Spleen (tissue), 11 donors: ENCODE measurements around the gene TXLNA. TPM values are rescaled to one million over a fixed set of nuclear protein-coding genes. Genes with fewer than 3 reads are reported as not detected.

Experiments
- DNase-seq: peaks from one replicate; pipeline ENCODE4 v3.0.0-alpha.2; 2020
- H3K27ac ChIP-seq, 8 donors: fragments of 200-600 bp; sonication (generic) in 7 of 8; 1 replicate in 4 of 8; 2 replicates in 4 of 8; pipeline versions ENCODE4 v1.5.0 to v1.8.0; 2016 to 2021; ENCODE audit warnings: inconsistent platforms in 4 of 8, mild to moderate bottlenecking in 4 of 8, moderate library complexity in 1 of 8
- H3K27me3 ChIP-seq, 7 donors: fragments of 200-600 bp; sonication (generic) in 6 of 7; replicated peaks in 1 of 7; 1 replicate in 4 of 7; 2 replicates in 3 of 7; pipeline versions ENCODE4 v1.5.0 to v1.8.0; 2016 to 2021; ENCODE audit warnings: inconsistent platforms in 3 of 7, mild to moderate bottlenecking in 1 of 7
- H3K36me3 ChIP-seq, 6 donors: fragments of 200-600 bp; sonication (generic) in 5 of 6; 1 replicate in 4 of 6; 2 replicates in 2 of 6; pipeline versions ENCODE4 v1.5.0 to v1.8.0; 2016 to 2021; ENCODE audit warnings: inconsistent platforms in 2 of 6
- H3K4me1 ChIP-seq, 6 donors: fragments of 200-600 bp; sonication (generic) in 5 of 6; 1 replicate in 3 of 6; 2 replicates in 3 of 6; pipeline versions ENCODE4 v1.5.0 to v1.8.0; 2016 to 2021; ENCODE audit warnings: inconsistent platforms in 3 of 6
- H3K4me3 ChIP-seq, 8 donors: fragments of 200-600 bp; sonication (generic) in 7 of 8; 1 replicate in 4 of 8; 2 replicates in 4 of 8; pipeline versions ENCODE4 v1.5.0 to v1.8.0; 2016 to 2021; ENCODE audit warnings: inconsistent platforms in 4 of 8, mild to moderate bottlenecking in 4 of 8, moderate library complexity in 2 of 8
- H3K9me3 ChIP-seq, 8 donors: fragments of 200-600 bp; sonication (generic) in 7 of 8; 1 replicate in 4 of 8; 2 replicates in 4 of 8; pipeline versions ENCODE4 v1.5.0 to v1.8.0; 2016 to 2021; ENCODE audit warnings: inconsistent platforms in 4 of 8
- CTCF ChIP-seq, 11 experiments: fragments of 200-600 bp in 7 of 11; fragments of 450-650 bp in 4 of 11; sonication (generic) in 4 of 11; IDR thresholded peaks in 8 of 11; conservative IDR thresholded peaks in 3 of 11; 1 replicate in 7 of 11; 2 replicates in 4 of 11; pipeline versions ENCODE4 v1.4.0 to v1.8.0; 2016 to 2021; ENCODE audit warnings: antibody characterized with exemption in 11 of 11, inconsistent platforms in 4 of 11, mild to moderate bottlenecking in 1 of 11
- POLR2A ChIP-seq, 3 donors: fragments of 450-650 bp; IDR thresholded peaks; one replicate each; pipeline ENCODE4 v1.5.1; 2017; ENCODE audit warnings: antibody characterized with exemption in 3 of 3, mild to moderate bottlenecking in 1 of 3
- POLR2AphosphoS5 ChIP-seq, 3 donors: sonication (generic); formaldehyde crosslinking; IDR thresholded peaks; one replicate each; pipeline ENCODE4 v1.5.1; 2017; ENCODE audit warnings: antibody characterized with exemption in 3 of 3
- whole genome bisulfite sequencing, 5 donors: extraction: QIAGEN DNeasy Blood & Tissue Kit in 3 of 5; methylation state at CpG; one replicate each; pipeline versions ENCODE4 v1.1.5 to v1.1.7; 2013 to 2018; 5-methylcytosine and 5-hydroxymethylcytosine counted together
- intact Hi-C: fragments of 100-400 bp; cut with DNase I; formaldehyde crosslinking; loops from one replicate; pipeline ENCODE4 v1.15.0; 2023; ENCODE audit warnings: low total_unique reads
- polyA plus RNA-seq, 3 donors: library from polyadenylated mRNA; stranded (reverse); fragments of 200-250 nt; gene quantifications; one replicate each; pipeline ENCODE4 v1.2.1, GENCODE V29; 2013
- total RNA-seq, 7 donors: library from RNA; depleted of rRNA in 3 of 7; stranded (reverse); fragments of >200 nt in 3 of 7; fragmentation: NEBNext Ultra II Directional in 4 of 7; extraction: Animal tissue kit (Norgen Biotek cat#: 25700) in 4 of 7; gene quantifications; one replicate each; pipeline versions ENCODE4 v1.1.0 to v1.2.1, GENCODE V29; 2016 to 2021
- donor health status: healthy with polysubstance abuse.
- donor health status: DM: no; HTN: no; CAD: no; lungs with moderate emphysema.
- donor health status: DM: no; HTN: no; CAD: no.
- donor health status: Bipolar disorder and iron deficiency.
- donor health status: healthy.
- donor health status: DM: no; HTN: no; CAD: no.
- donor health status: DM: yes; HTN: yes; CAD: no.

Gene TXLNA
- total and polyA plus RNA-seq, 10 donors = 8.7 to 49.3 (median 41.3) TPM

- H3K4me3 ChIP-seq = no peak overlapping the region
- no peak for DNase-seq
- peaks cover 0 to 5% (median 0%) of the 10 kb centered on the region in 6 donors for H3K4me1 ChIP-seq
- H3K36me3 ChIP-seq = peaks cover 3 to 70% (median 49%) of the 10 kb centered on the region in 6 donors
- intact Hi-C loops = no loop called here
- no peaks in the 10 kb centered on the region for H3K27me3 ChIP-seq
- 92 to 97% (median 96%) methylated on average over 8 of the region's 8 CpGs for WGBS, 5 donors
- no peaks in the 10 kb centered on the region for H3K9me3 ChIP-seq
- no peak for TF ChIP-seq POLR2A (IDR thresholded peaks at IDR 0.05)
- no peak for TF ChIP-seq CTCF (IDR thresholded peaks at IDR 0.05 in 8 of 11, conservative IDR thresholded peaks at IDR 0.05 in 3 of 11)
- no peak for TF ChIP-seq POLR2AphosphoS5 (IDR thresholded peaks at IDR 0.05)
- H3K27ac ChIP-seq = no peak overlapping the region
Measured at GRCh38 chr1:32232558-32233304, 53.3 kb downstream of the TXLNA start.

GRCh38 chr1:32234792-32235191 is 55.3 kb downstream of the TXLNA start:
- intact Hi-C loops = no loop called here
- Histone ChIP-seq H3K27me3 (peaks cover 0 to 3% (median 0%) of the 10 kb centered on the region in 7 donors), H3K4me1 (peaks cover 0 to 8% (median 3%) of the 10 kb centered on the region in 6 donors), H3K9me3 (no peaks in the 10 kb centered on the region), H3K36me3 (peaks cover 3 to 49% (median 30%) of the 10 kb centered on the region in 6 donors), H3K4me3 (no peak overlapping the region), H3K27ac (peak overlapping the region in 3 of 8 donors; percentile 38 to 62 (median 55))
- no peak for DNase-seq
- 85 to 93% (median 87%) methylated on average over 7 of the region's 7 CpGs for WGBS, 5 donors
- no peak for TF ChIP-seq POLR2A (IDR thresholded peaks at IDR 0.05)
- no peak for TF ChIP-seq CTCF (IDR thresholded peaks at IDR 0.05 in 8 of 11, conservative IDR thresholded peaks at IDR 0.05 in 3 of 11)
- TF ChIP-seq POLR2AphosphoS5 (IDR thresholded peaks at IDR 0.05) = no peak

- Histone ChIP-seq H3K36me3 (peaks cover 0 to 6% (median 2%) of the 10 kb centered on the region in 6 donors), H3K27ac (peak overlapping the region in 1 of 8 donors; percentile 83), H3K4me1 (peaks cover 7 to 43% (median 34%) of the 10 kb centered on the region in 6 donors), H3K27me3 (peaks cover 0 to 22% (median 0%) of the 10 kb centered on the region in 7 donors), H3K4me3 (no peak overlapping the region), H3K9me3 (no peaks in the 10 kb centered on the region)
- no peak for TF ChIP-seq CTCF (IDR thresholded peaks at IDR 0.05 in 8 of 11, conservative IDR thresholded peaks at IDR 0.05 in 3 of 11)
- no peak for TF ChIP-seq POLR2A (IDR thresholded peaks at IDR 0.05)
- intact Hi-C loops = no loop called here
- 81 to 93% (median 86%) methylated on average over 4 of the region's 4 CpGs for WGBS, 5 donors
- no peak for DNase-seq
Measured at GRCh38 chr1:32239337-32239736, 59.9 kb downstream of the TXLNA start.

- H3K36me3 ChIP-seq = peaks cover 0 to 3% (median 0%) of the 10 kb centered on the region in 6 donors
- 80 to 92% (median 86%) methylated on average over 1 to 20 of the region's 20 CpGs for WGBS, 5 donors
- intact Hi-C loops = no loop called here
- peak overlapping the region in 6 of 8 donors; percentile 67 to 83 (median 76) for H3K27ac ChIP-seq
- H3K4me1 ChIP-seq = peaks cover 7 to 43% (median 34%) of the 10 kb centered on the region in 6 donors
- H3K4me3 ChIP-seq = peak overlapping the region in 4 of 8 donors; percentile 58 to 86 (median 65)
- peaks cover 0 to 22% (median 0%) of the 10 kb centered on the region in 7 donors for H3K27me3 ChIP-seq
- no peak for DNase-seq
- no peak for TF ChIP-seq POLR2AphosphoS5 (IDR thresholded peaks at IDR 0.05)
- no peak for TF ChIP-seq POLR2A (IDR thresholded peaks at IDR 0.05)
- no peak for TF ChIP-seq CTCF (IDR thresholded peaks at IDR 0.05 in 8 of 11, conservative IDR thresholded peaks at IDR 0.05 in 3 of 11)
- H3K9me3 ChIP-seq = no peaks in the 10 kb centered on the region
Measured at GRCh38 chr1:32239790-32240139, 60.3 kb downstream of the TXLNA start.
